Activated T-cell treated with anti-CD3 and anti-CD28 coated beads for 4 hours (primary cell): ENCODE data around the gene ARHGAP27.

ENCODE experiments used
- DNase-seq: peaks from one replicate; pipeline ENCODE4 v3.0.0-alpha.2; 2020

The ARHGAP27 gene

DNA sequence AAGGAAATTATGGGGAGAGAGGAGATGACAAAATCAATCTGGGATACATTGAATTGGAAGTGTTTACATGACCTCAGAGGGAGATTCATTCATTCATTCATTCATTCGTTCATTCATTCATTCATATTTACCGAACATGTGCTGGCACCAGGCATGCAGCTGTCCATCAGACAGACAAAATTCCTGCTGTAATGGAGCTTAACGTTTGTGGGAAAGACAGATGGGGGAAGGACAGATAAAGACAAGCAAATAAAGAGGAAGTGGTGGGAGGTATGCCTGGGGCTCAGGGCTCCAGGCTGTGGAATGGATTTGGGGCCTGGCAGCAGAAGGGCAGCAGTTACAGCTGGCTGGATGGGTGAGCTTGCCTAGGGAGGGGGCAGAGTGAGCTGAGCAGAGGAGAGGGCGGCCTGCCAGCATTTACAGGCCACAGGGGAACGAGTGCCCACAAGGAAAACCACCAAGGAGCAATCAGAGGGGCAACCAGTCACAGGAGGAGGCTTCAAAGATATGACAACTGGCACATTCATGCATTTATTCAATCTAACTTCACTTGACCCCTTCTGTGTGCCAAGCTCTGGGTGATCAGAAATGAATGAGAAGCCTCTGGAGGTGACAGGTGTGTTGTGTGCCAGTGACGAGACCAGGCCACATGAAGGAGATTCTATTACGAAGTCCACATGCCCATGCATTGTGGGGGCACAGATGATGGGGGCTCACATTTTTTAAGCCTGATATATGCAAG, 48.5 kb downstream of the ARHGAP27 start:
- no peak for DNase-seq

DNA sequence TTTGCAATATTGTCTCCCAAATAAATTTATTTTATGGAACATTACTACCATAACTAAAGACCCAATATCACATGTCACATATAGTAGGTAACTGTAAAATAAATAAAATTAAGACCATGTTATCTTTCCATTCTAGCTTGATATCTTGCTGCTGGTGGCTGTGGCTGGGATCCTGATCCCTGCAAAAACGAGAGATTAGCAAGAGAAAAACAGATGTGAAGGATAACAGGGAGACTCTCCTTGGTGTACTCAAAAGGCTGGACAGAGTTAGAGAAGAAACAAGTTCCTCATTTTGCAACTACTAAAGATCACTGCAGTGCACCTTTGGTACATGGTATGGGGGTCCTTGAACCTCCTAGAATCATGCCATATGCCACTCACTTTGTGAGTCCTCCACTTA, 49.7 kb downstream of the ARHGAP27 start:
- no peak for DNase-seq

DNA sequence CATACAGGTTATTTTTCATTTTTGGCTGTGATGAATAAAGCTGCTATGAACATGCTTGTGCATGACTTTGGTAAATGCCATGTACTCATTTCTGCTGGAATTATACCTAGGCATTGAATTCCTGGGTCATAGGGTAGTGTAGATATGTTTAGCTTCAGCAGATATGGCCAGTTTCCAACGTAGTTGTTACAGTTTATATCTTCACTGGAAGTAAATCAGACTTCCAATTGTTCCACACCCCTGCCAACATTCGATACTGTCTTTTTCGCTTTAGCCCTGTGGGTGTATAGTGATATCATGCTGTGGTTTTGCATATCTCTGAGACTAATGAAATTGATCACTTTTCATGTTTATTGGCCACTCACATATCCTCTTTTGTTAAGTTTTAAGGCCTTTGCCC, 50.4 kb downstream of the ARHGAP27 start:
- DNase-seq: no peak

DNA sequence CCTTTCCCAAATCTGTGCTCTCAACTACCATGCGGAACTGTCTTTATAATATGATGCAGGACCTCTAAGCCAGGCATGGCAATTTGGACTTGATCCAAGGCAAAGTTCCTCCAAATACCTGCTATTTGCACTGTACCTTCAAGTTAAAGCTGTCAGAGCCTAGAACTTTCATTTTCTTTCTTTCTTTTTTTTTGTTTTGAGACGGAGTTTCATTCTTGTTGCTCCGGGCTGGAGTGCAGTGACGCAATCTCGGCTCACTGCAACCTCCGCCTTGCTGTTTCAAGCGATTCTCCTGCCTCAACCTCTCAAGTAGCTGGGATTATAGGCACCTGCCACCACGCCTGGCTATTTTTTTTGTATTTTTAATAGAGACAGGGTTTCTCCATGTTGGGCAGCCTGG, 51.7 kb downstream of the ARHGAP27 start:
- DNase-seq: no peak

DNA sequence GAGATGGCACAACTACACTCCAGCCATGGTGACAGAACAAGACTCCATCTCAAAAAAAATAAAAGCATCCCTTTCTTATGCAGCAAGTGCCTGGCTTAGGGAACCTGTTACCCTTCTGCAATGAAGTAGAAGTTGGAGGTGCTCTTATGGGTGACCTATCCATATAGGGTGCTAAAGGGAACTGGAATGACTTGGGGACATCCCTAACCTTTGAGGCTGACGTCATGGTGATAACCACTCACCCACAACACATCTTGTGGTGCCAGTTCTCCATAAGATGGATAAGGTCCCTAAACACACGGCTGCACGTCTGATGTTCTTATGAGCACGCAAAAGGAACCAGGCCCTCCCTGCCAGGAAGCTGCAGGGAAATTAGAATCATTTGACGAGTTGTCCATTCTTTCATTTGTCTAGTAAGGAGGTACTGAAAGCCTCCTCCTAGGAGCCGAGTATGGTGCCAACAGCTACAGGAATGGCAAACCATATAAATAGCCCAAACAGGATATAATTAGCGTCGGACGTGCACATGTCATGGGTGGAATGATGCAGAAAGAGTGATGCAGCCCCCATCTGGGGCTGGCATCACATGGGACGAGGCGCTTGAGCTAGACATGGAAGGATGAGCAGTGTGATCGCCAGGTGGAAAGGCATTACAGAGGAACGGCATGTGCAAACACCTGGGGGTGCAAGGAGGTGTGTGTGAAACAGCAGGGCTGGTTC, 52.5 kb downstream of the ARHGAP27 start:
- DNase-seq: no peak

DNA sequence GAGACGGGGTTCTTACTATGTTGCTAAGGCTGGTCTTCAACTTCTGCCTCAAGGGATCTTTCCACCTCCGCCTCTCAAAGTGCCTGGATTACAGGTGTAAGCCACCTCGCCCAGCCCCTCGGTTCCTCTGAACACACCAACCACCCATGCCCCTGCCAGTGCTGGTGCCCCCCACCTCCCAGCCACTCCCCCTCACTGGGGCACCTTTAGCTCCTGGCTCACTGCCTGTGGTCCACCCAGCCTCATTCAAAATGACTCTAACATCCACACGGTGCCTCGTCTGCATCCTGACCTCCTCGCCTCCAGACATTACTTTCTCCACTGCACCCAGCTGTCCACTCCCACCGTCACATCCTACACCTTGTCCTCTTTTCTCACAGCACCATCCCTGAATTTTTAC, 55.3 kb downstream of the ARHGAP27 start:
- DNase-seq: no peak

DNA sequence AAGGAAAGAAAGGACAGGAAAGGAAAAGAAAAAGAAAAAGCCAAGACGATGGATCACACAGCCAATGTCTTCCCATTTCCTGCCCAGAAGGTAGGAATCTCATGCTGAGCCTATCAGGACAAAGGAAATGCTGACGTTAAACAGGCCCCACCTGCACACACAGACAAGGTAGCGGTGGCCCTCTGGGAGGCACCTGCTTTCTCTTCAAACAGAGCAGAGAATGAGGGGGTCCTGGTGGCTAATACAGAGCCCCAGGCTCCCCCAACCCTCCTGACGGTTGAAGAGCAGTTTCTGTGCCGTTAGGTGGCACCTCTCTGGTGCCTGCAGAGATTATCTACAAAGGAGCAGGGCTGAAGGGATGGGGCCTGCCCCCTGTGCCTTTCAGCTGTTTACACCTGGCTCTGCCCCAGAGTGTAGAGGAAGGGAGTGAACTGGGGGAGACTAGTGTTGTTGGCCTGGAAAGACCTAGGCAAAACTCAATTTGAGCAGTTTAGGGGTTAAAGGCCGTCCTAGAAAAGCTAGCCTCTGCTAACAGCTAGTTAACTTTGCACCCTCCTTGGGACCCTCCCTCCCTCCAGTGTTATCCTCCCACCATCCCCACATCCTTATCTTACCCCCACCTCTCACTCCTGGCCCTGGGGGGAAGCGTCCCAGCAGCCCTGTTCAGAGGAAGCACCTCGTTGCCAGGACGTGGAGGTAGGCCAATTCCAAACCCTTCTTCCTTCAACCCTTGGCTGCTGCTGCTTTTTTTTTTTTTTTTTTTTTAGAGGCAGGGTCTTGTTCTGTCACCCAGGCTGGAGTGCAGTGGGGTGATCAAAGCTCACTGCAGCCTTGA, 56.3 kb downstream of the ARHGAP27 start:
- DNase-seq: no peak

DNA sequence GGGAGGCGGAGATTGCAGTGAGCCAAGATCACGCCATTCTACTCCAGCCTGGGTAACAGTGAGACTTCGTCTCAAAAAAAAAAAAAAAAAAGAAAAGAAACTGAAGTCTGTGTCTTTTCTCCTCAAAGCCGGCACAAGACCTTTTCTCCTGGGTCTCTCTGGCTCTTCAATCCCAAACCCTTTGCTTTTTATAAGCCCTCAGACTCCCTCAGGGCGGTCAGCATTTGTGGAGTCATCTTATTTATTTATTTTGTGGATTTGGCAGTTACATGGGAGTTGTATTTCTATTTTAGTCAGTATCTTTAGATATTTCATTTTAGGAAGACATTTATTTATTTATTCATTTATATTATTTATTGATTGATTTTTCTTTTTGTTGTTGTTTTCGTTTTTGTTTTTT, 58.2 kb downstream of the ARHGAP27 start:
- no peak for DNase-seq

DNA sequence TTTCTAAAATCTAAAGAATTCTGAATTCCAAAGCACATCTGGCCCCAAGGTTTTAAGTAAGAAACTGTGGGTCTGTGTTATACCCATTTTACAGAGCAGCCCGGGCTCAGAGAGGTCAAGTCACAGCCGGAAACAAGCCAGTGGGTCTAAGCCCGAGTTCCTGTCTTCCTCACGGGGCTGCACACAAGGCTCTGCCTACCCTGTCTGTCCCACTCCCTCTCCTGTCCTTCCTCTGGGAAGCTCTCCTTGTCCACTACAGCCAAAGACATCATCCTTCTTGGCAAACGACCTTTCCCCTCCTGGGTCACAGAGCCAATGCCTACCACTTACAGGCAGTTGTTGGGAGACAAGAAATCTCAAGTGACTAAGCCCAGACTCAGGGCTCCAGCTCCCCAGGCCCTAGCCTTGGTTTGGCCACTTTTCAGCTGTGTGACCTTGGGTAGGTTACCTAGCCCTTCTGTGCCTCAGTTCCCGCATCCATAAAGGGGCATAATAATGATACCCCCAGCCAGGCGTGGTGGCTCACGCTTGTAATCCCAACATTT, 60.3 kb downstream of the ARHGAP27 start:
- no peak for DNase-seq

DNA sequence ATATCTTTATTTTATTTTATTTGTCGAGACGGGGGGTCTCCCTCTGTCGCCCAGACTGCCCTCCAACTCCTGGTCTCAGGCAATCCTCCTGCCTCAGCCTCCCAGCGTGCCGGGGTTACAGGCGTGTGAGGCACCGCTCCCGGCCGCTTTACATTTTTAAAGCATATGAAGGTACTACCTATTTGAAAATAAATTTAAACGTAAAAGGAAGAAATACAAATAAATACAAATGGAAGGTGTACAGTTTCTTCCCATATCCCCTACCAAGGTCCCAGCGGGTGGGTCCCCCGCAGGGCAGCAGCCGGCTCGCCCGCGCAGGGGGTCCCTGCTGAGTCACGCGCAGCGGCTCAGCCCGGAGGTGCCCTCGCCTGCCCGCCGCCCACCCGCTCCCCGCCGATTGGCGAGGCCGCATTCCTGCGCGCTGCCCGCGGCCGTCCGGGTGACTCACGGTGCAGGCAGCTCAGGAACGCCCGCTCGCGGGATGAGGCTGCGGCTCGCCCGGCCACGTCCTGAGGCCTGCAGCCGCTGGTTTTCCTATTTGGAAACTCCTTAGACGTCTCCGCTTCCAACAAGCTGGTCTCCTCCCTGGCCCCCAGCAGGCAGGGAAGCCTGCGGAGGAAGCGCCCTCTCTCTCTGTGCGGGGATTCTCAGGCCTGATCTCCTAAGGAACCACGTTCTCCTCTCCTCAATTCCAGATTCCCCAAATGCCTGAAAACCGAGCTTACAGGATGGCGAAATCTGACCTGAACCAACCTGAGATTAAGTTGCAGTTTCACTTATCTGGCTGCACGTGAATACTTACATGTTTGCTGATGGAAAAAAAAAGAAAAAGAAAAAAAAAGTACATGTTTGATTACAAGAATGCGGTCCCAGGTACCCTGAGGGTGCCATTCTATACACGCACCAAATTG, 61.0 kb downstream of the ARHGAP27 start:
- DNase-seq: no peak

DNA sequence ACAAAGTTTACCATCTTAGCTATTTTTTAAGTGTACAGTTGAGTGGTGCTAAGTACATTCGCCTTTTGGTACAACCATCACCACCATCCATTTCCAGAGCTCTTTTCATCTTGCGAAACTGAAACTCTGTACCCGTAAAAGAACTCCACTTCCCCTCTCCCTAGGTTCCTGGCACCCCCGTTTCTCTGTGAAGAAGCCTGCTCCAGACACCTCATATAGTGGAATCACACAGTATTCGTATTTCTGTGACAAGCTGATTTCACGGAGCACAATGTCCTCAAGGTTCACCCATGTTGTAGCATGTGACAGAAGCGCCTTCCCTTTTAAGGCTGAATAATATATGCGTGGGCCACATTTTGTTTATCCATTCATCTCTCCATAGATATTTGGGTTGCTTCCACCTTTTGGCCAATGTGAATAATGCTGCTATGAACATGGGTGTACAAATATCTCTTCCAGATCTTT, 61.7 kb downstream of the ARHGAP27 start:
- no peak for DNase-seq

DNA sequence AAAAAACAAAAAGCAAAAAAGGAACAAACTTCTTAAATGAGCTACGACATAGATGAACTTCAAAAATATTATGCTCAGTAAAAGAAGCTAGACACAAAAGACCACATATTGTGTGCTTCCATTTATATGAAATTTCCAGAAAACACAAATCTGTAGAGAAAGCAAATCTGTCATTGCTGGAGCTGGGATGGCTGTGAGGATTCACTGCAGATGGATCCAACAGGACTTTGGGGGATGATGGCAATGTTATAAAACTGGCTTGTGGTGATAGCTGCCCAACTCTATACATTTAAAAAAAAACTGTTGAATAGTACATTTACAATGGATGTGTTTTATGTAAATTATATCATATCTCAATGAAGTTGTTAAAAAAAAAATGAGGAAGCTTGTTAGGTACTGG, 63.2 kb downstream of the ARHGAP27 start:
- no peak for DNase-seq

DNA sequence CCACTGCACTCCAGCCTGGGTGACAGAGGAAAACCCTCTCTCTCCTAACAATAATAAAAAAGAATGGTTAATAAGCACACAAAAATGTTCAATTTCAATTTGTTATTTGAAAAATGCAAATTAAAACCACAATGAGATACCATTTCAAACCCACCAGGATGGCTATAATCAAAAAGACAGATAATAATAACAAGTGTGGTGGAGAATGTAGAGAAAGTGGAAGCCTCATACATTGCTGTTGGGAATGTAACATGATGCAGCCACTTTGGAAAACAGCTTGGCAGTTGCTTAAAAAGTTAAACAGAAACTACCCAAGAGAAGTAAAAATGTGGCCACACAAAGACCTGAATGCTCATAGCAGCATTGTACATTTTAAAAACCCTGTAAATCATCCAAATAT, 64.0 kb downstream of the ARHGAP27 start:
- no peak for DNase-seq

DNA sequence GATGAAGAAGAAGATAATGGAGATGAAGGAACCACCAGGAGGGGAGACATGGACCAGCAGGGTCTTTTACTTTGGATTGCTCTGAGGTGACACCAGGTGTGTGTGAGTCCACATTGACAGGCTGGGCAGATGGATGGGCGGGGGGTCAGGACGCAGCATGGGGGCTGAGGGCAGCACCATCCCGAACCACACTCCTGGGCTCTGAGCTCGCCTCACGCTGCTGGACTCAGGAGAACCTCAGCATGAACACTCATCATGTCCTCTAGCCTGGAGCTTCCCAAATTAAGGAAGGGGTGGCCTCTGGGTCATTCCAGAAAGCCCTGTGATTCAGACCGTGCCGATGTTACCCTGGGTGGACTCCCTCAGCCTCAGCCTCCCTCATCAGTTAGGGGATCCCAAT, 65.5 kb downstream of the ARHGAP27 start:
- no peak for DNase-seq

DNA sequence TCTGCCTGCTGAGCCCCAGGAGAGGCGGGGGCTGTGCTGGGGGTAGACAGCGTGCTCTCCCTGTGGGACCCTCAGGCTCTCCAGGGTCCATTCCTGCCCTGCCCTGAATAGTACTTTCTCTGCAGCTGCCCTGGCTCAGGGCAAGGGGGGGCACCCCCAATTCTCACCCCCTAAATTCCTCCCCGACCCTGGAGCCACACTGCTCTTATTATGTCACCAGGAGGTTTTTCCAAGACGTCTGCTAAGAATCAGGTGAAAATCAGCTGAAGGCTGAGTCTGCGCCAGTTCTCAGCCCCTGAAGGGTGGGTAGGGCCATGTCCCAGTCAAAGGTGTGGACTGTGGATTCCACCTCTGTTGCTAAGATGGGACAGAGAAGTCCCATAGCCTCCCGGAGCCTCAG, 66.0 kb downstream of the ARHGAP27 start:
- no peak for DNase-seq

DNA sequence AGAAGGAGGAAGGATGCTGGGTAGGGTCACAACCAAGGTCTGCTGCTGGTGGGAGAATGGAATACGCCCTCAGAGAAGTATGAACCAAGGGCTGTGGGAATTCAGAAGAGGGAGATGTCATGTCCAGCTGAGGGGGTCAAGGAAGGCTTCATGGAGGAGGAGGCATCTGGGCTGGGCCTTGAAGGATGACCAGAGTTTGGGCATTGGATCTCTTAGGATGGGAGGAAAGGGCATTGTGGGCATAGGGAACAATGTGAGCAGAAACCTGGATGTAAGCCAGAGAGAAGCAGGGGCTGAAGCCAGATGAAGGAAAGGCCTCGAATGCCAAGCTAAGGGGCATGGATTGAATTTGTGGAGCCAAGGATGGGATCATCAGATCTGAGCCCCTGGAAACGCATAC, 66.6 kb downstream of the ARHGAP27 start:
- DNase-seq: no peak

DNA sequence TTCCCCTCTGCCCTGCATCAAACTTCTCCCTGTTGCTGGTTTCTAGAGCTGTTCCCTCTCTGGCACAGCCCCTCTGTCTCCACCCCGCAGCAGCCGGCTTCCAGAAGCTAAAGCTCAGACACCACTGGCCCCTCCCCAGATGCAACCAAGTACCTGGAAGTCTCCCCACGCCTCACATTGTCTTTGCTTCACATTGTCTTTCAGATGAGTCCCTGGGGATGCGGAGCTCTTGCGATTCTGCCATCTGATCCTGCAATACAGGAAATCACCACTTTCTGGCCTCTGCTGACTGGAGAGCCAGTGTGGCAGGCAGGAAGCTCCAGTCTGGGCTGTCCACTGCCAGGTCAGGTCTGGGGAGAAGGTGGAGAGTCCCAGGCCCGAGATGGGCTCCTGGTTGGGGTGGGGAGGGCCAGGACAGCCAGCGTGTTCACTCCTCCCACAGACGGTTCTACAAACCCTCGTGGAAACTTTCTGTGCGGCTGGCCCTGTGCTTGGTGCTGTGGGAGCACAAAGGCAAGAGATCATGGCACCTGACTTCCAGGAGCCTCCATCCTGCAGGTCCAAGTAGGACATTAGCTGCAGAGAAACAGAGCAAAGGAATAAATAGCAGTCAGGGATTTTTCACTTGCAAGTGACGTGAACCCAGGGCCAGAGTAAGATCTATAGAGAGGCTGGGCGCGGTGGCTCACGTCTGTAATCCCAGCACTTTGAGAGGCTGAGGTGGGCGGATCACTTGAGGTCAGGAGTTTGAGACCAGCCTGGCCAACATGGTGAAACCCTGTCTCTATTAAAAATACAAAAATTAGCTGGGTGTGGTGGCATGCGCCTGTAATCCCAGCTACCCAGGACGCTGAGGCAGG, 67.9 kb downstream of the ARHGAP27 start:
- DNase-seq: no peak

DNA sequence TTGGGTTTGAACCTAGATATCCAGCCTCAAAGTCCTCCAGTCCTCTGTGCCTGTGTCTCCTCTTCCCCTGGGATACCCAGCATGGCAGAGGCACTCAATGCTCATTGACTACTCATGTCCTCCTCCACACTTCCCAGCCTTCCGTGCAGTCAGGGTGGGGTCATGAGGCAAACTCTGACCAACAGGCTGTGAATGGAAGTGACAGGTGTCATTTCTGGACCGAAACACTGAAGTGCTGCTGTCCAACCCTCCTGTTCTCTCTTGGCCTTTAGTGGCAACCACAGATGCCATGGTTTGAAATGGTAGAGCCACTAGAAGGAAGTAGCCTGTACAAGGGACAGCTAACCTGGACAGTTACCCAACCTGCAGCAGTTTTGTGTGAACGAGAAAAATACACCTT, 69.2 kb downstream of the ARHGAP27 start:
- no peak for DNase-seq

DNA sequence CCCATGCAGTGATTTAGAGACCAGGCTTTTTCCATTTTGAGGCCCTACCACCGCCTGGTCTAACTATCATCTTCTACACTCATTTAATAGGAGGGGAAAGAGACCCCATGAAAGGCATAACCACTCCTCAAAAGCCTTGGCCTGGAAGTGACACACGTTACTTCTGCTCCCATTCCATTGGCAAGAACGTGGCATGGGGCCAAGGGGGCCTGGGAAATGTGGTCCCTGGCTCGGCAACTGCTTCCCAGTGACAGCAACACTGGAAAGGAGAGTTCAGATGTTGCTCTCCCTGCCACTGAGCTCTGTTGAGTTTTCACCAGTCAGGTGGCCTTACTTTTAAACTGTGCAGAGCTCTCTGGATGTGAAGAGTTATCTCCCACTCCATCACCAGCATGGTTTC, 70.7 kb downstream of the ARHGAP27 start:
- DNase-seq: no peak

DNA sequence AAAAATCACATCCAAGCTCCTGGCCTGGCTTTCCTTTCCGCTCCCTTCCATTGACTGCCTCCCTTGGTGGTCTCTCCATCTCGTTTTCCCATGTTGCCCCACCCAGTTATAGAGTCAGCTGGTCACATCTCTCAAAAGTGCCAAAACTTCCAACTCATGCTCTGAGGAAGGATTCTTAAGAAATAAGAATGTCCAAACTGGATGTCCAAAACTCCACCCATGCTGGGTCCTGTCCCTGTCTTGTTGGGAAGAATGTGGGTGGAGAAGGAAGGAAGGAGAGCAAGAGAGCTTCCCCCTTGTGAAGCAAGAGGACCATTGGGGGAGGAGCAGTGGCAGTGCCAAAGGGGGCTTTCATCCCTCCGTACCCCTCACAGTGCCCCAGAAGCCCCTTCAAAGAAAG, 71.2 kb downstream of the ARHGAP27 start:
- DNase-seq: no peak

DNA sequence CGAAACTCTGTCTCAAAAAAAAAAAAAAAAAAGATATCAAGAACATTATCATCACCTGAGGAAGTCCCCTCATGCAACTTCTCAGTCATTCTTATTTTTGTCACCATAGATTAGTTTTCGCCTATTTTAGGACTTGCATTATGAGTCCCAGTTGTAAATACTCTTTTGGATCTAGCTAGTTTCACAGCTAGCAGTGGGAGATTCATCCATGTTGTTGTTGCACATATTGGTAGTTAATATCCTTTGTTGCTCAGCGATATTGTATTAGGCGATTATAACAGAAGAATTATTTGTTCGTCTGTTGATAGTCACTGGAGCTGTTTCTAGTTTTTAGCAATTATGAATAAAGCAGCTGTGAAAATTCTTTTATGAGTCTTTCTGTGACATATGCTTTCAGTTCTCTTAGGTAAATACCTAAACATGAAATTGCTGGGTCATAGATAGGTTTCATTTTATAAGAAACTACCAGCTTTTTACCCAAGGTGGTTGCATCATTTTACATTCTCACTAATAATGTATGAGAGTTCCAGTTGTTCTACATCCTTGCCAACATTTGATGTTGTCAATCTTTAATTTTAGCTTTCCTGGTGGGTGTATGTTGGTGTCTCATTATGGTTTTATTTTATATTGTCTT, 75.2 kb downstream of the ARHGAP27 start:
- DNase-seq: no peak
